ENCODE data around the gene LARP4B. TPM values are rescaled to one million over a fixed set of nuclear protein-coding genes. Genes with fewer than 3 reads are reported as not detected.

LARP4B gene
- total and polyA plus RNA-seq, 2 of the 13 experiments (the other 11 are each of a cell fraction or from before 2014, with no cell fraction given), result 19.5 to 30.2 TPM

DNA sequence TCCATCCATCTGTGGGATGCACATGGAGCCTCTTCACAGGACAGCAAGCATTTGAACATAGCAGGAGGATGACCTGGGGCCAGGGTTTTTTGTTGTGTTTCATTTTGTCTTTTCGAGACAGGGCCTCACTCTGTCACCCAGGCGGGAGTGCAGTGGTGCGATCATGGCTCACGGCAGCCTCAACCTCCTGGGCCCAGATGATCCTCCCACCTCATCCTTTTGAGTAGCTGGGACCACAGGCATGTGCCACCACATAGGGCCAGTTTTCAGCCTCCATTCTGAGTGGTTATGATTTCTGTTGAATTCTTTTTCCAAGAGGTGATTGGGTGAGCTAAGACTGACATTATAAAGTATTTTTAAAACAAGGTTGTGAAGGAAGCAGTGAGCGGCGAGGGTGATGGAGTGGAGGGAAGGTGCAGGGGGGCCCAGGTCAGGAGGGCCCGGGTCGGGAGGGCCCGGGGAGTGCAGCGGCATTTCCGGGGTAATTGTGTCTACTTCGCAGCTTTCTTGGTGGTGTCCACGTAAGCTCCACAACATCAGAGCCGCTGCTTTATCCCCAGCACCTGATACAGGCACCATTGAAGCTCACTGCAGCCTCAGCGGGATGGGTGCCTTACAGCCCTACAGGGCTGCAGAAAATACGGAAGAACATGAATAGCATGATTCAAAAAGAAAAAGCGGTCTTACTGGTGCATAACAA, 12.0 kb upstream of the LARP4B start:
- H3K27me3 ChIP-seq (ENCODE audit: control insufficient read depth in 1 of 2, insufficient read depth in 2 of 2, low read length in 2 of 2), result peaks cover 2 to 25% of the 10 kb centered on the region in 2 experiments; a peak in 4 of 5 replicates
- in situ Hi-C loops (cut with HindIII; ENCODE audit: extremely low pct_ligation_motif_present, low pct_unique_long_range_greater_than_20kb), result no loop called here
- CTCF ChIA-PET (ENCODE audit: low intra/inter-chr PET ratio, low total read pairs), result no interaction called here

More for the DNA sequence above, 12.0 kb upstream of the LARP4B start:
- whole genome bisulfite sequencing (ENCODE audit: low lambda C conversion rate), result 45% methylated on average over 17 of the region's 17 CpGs
- Histone ChIP-seq H3K79me2 (ENCODE audit: insufficient read depth, low read length) (no peaks in the 10 kb centered on the region), H3K27ac (ENCODE audit: extremely low read length, insufficient read depth, low read length) (no peak overlapping the region), H3K4me3 (replicated peaks in 1 of 3; ENCODE audit: insufficient read depth in 1 of 3, low read depth in 2 of 3, low read length in 3 of 3) (no peak overlapping the region), H3K9ac (ENCODE audit: insufficient read depth, low read depth, low read length) (no peak overlapping the region), H3K4me1 (ENCODE audit: insufficient read depth, low read length) (peaks cover 26% of the 10 kb centered on the region), H4K20me1 (ENCODE audit: insufficient read depth, low read length) (no peaks in the 10 kb centered on the region), H2AFZ (ENCODE audit: low read length) (no peak overlapping the region), H3K36me3 (replicated peaks in 1 of 2; ENCODE audit: control insufficient read depth in 1 of 2, insufficient read depth in 2 of 2, low read length in 2 of 2) (no peaks in the 10 kb centered on the region), H3K4me2 (ENCODE audit: low read depth, low read length) (peak overlapping the region; percentile 16), H3K9me3 (ENCODE audit: low read length) (no peaks in the 10 kb centered on the region)
- peak; percentile 50 for ATAC-seq
- BruUV-seq (replicated peaks), result no TSS peak
- DNase-seq (ENCODE audit: low spot score), result no peak
- no peak for TF ChIP-seq TMF1 (CRISPR knock-in tag; IDR thresholded peaks at IDR 0.05; ENCODE audit: low read depth)
- TF ChIP-seq SATB2 (CRISPR knock-in tag; IDR thresholded peaks at IDR 0.05), result no peak
- TF ChIP-seq ARID2 (CRISPR knock-in tag; IDR thresholded peaks at IDR 0.05; ENCODE audit: borderline replicate concordance), result no peak
- TF ChIP-seq, protein P1, sequence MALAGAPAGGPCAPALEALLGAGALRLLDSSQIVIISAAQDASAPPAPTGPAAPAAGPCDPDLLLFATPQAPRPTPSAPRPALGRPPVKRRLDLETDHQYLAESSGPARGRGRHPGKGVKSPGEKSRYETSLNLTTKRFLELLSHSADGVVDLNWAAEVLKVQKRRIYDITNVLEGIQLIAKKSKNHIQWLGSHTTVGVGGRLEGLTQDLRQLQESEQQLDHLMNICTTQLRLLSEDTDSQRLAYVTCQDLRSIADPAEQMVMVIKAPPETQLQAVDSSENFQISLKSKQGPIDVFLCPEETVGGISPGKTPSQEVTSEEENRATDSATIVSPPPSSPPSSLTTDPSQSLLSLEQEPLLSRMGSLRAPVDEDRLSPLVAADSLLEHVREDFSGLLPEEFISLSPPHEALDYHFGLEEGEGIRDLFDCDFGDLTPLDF (CRISPR knock-in tag; IDR thresholded peaks at IDR 0.05), result no peak
- no peak for TF ChIP-seq ZSCAN21 (CRISPR knock-in tag; IDR thresholded peaks at IDR 0.05; ENCODE audit: borderline replicate concordance)
- no peak for TF ChIP-seq SP5 (CRISPR knock-in tag; IDR thresholded peaks at IDR 0.05; ENCODE audit: borderline replicate concordance, low read depth)
- TF ChIP-seq NFYB (CRISPR knock-in tag; IDR thresholded peaks at IDR 0.05), result no peak
- no peak for TF ChIP-seq ZNF609 (CRISPR knock-in tag; IDR thresholded peaks at IDR 0.05; ENCODE audit: borderline replicate concordance)
- no peak for TF ChIP-seq TARDBP (CRISPR knock-in tag; IDR thresholded peaks at IDR 0.05)
- TF ChIP-seq, protein P2, sequence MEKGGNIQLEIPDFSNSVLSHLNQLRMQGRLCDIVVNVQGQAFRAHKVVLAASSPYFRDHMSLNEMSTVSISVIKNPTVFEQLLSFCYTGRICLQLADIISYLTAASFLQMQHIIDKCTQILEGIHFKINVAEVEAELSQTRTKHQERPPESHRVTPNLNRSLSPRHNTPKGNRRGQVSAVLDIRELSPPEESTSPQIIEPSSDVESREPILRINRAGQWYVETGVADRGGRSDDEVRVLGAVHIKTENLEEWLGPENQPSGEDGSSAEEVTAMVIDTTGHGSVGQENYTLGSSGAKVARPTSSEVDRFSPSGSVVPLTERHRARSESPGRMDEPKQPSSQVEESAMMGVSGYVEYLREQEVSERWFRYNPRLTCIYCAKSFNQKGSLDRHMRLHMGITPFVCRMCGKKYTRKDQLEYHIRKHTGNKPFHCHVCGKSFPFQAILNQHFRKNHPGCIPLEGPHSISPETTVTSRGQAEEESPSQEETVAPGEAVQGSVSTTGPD (CRISPR knock-in tag; IDR thresholded peaks at IDR 0.05), result no peak
- intact Hi-C loops (cut with micrococcal nuclease; ENCODE audit: unreplicated experiment), result no loop called here
- no peak for FAIRE-seq
- POLR2A ChIA-PET, result no interaction called here
